Fibroblast of lung (primary cell): ENCODE measurements around the gene RAP1A.

ENCODE experiments used
- EZH2 ChIP-seq: IDR thresholded peaks from 2 replicates; pipeline ENCODE4 v1.5.1; 2012; ENCODE audit warnings: low read length, control low read depth, mild to moderate bottlenecking; ENCODE audit errors: missing control alignments
- TF ChIP-seq, protein P1 (sequence below), 2 donors: IDR thresholded peaks in 1 of 2; conservative IDR thresholded peaks in 1 of 2; 1 replicate in 1 of 2; 2 replicates in 1 of 2; pipeline ENCODE4 v1.5.1; 2011 to 2012; ENCODE audit warnings: low read length in 2 of 2, control low read depth in 1 of 2, inconsistent platforms in 1 of 2, low read depth in 1 of 2, mild to moderate bottlenecking in 1 of 2

DNA sequence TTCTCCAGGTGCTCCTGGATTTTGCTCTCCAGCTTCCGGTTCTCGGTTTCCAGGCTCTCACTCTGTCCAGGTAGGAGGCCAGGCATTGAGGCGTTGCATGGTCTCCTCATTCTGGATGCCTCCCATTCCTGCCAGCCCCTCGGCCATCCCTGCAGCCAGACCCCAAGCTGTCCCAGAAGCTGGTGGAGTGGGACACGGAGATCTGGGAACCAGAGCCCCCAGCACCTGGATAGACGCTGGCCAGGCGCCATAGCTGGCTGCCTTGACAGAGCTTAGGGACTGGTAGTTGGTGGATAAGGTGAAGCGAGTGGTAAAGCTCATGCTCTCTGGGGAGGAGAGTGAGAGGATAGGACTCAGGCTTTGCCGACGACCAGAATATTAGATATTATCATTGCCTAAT, 29.6 kb downstream of the RAP1A start:
- TF ChIP-seq, protein P1, sequence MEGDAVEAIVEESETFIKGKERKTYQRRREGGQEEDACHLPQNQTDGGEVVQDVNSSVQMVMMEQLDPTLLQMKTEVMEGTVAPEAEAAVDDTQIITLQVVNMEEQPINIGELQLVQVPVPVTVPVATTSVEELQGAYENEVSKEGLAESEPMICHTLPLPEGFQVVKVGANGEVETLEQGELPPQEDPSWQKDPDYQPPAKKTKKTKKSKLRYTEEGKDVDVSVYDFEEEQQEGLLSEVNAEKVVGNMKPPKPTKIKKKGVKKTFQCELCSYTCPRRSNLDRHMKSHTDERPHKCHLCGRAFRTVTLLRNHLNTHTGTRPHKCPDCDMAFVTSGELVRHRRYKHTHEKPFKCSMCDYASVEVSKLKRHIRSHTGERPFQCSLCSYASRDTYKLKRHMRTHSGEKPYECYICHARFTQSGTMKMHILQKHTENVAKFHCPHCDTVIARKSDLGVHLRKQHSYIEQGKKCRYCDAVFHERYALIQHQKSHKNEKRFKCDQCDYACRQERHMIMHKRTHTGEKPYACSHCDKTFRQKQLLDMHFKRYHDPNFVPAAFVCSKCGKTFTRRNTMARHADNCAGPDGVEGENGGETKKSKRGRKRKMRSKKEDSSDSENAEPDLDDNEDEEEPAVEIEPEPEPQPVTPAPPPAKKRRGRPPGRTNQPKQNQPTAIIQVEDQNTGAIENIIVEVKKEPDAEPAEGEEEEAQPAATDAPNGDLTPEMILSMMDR (conservative IDR thresholded peaks at IDR 0.05 in 1 of 2, IDR thresholded peaks at IDR 0.05 in 1 of 2; ENCODE audit: low read depth in 1 of 2, low read length in 2 of 2), result no peak
- TF ChIP-seq EZH2, result no peak
